Measurements from ENCODE around the gene YWHAB. TPM values are rescaled to one million over a fixed set of nuclear protein-coding genes. Genes with fewer than 3 reads are reported as not detected.

The YWHAB gene
- total RNA-seq, 1 experiment from 2014 or later = 377 TPM

DNA sequence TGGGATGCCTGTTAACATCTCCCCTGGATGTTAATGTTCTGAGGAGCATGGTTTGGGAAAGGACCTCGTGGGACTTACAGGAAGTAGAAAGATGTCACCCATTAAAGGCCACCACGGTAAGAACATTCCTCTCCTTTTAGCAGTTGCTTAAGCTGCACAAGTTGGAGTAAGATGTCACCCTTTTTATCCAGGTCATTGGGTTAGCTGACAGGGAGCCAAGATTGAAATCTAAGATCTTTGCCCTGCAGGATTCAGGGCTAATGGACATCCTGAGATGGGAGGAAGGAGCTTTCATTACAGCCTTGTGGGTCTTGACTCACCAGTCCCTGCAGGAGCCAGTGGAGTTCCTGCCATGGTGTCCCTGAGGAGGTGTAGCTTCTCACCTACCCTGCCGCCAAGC lies 46.4 kb downstream of the YWHAB start:
- H3K36me3 Mint-ChIP-seq (ENCODE audit: insufficient read depth, unreplicated experiment) = peaks cover 20% of the 10 kb centered on the region
- no peak overlapping the region for H3K4me3 Mint-ChIP-seq (ENCODE audit: low read depth, unreplicated experiment)
- CTCF ChIA-PET = interaction anchor here (0.5 to 0.6 kb wide), 2 partner anchors 22 to 27 kb away, joined by 4 to 6 read pairs; partner anchors contain the start of gene PABPC1L
- H3K27me3 Mint-ChIP-seq (ENCODE audit: unreplicated experiment) = no peaks in the 10 kb centered on the region
- H3K27ac Mint-ChIP-seq (ENCODE audit: unreplicated experiment) = no peak overlapping the region
- no peak for DNase-seq
- no peaks in the 10 kb centered on the region for H3K9me3 Mint-ChIP-seq (ENCODE audit: low read depth, unreplicated experiment)
- no TSS peak for BruUV-seq (replicated peaks)
- H3K4me1 Mint-ChIP-seq (ENCODE audit: low read depth, unreplicated experiment) = no peaks in the 10 kb centered on the region
- TF ChIP-seq, protein P1, sequence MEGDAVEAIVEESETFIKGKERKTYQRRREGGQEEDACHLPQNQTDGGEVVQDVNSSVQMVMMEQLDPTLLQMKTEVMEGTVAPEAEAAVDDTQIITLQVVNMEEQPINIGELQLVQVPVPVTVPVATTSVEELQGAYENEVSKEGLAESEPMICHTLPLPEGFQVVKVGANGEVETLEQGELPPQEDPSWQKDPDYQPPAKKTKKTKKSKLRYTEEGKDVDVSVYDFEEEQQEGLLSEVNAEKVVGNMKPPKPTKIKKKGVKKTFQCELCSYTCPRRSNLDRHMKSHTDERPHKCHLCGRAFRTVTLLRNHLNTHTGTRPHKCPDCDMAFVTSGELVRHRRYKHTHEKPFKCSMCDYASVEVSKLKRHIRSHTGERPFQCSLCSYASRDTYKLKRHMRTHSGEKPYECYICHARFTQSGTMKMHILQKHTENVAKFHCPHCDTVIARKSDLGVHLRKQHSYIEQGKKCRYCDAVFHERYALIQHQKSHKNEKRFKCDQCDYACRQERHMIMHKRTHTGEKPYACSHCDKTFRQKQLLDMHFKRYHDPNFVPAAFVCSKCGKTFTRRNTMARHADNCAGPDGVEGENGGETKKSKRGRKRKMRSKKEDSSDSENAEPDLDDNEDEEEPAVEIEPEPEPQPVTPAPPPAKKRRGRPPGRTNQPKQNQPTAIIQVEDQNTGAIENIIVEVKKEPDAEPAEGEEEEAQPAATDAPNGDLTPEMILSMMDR (IDR thresholded peaks at IDR 0.05; ENCODE audit: unreplicated experiment) = no peak
- intact Hi-C loops (cut with micrococcal nuclease; ENCODE audit: unreplicated experiment) = no loop called here

DNA sequence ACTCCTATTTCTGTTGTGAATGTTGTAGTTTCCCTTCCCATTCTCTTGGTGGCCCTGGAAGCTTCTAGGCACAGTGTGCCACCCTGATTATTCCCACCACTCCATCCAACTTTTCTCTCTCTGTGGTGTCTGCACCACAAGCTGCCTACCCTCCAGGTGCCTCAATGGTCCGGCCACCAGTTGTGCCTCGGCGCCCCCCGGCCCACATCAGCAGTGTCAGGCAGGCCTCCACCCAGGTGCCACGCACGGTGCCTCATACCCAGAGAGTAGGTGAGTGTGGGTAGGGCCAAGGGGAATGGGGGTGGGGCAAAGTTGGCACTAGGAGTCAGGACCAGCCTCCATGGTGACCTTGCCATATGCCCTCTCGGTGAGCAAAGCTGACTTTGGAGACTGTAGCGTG lies 47.4 kb downstream of the YWHAB start:
- TF ChIP-seq, protein P1 (IDR thresholded peaks at IDR 0.05; ENCODE audit: unreplicated experiment) = no peak
- H3K4me1 Mint-ChIP-seq (ENCODE audit: low read depth, unreplicated experiment) = no peaks in the 10 kb centered on the region
- H3K27ac Mint-ChIP-seq (ENCODE audit: unreplicated experiment) = no peak overlapping the region
- peaks cover 27% of the 10 kb centered on the region for H3K36me3 Mint-ChIP-seq (ENCODE audit: insufficient read depth, unreplicated experiment)
- H3K9me3 Mint-ChIP-seq (ENCODE audit: low read depth, unreplicated experiment) = no peaks in the 10 kb centered on the region
- CTCF ChIA-PET = no interaction called here
- intact Hi-C loops (cut with micrococcal nuclease; ENCODE audit: unreplicated experiment) = no loop called here
- DNase-seq = no peak
- no peak overlapping the region for H3K4me3 Mint-ChIP-seq (ENCODE audit: low read depth, unreplicated experiment)
- H3K27me3 Mint-ChIP-seq (ENCODE audit: unreplicated experiment) = no peaks in the 10 kb centered on the region
- no TSS peak for BruUV-seq (replicated peaks)

DNA sequence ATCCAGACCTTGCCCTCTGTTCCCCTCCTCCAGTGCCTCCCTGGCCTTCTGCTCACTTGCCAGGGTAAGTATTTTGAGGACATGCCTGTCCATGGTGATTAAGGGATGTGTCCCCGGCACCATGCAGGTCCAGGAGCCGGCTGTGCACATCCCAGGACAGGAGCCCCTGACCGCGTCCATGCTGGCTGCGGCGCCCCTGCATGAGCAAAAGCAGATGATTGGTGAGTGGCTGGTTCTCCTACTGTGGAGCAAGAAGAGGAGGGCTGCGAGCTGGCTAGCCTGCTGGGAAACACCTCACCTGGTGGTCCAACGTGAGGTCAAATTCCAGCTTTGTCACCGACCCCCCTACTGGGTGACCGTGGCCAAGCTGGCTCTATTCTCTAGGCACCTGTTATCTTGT lies 51.0 kb downstream of the YWHAB start:
- Mint-ChIP-seq H3K4me1 (ENCODE audit: low read depth, unreplicated experiment) (peaks cover 6% of the 10 kb centered on the region), H3K27ac (ENCODE audit: unreplicated experiment) (no peak overlapping the region), H3K36me3 (ENCODE audit: insufficient read depth, unreplicated experiment) (peaks cover 41% of the 10 kb centered on the region), H3K27me3 (ENCODE audit: unreplicated experiment) (no peaks in the 10 kb centered on the region), H3K4me3 (ENCODE audit: low read depth, unreplicated experiment) (no peak overlapping the region), H3K9me3 (ENCODE audit: low read depth, unreplicated experiment) (no peaks in the 10 kb centered on the region)
- no peak for DNase-seq
- intact Hi-C loops (cut with micrococcal nuclease; ENCODE audit: unreplicated experiment) = no loop called here
- CTCF ChIA-PET = interaction anchor here (0.6 kb wide), 1 partner anchor 142 kb away, joined by 5 read pairs; no protein-coding TSS in a partner anchor
- BruUV-seq (replicated peaks) = no TSS peak
- TF ChIP-seq, protein P1 (IDR thresholded peaks at IDR 0.05; ENCODE audit: unreplicated experiment) = no peak

DNA sequence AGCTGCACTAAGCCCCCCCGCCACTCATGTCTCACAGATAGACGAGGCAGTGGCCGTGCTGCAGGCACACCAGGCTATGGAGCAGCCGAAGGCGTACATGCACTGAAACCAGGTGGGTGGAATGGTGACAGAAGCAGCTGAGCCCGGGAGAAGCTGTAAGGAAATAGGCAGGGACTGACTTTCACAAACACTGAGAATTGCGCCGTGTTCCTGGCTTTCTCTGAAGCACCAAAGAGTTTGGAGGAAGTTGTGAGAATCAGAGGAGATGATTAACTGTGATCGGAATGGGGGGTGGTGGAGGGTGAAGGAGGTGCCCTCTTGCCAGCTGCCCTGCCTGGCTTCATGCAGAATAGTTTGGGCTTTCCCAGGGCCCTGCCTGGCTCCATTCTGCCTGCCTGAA lies 53.1 kb downstream of the YWHAB start:
- DNase-seq = no peak
- intact Hi-C loops (cut with micrococcal nuclease; ENCODE audit: unreplicated experiment) = no loop called here
- H3K4me3 Mint-ChIP-seq (ENCODE audit: low read depth, unreplicated experiment) = no peak overlapping the region
- peaks cover 56% of the 10 kb centered on the region for H3K36me3 Mint-ChIP-seq (ENCODE audit: insufficient read depth, unreplicated experiment)
- CTCF ChIA-PET = no interaction called here
- no peaks in the 10 kb centered on the region for H3K9me3 Mint-ChIP-seq (ENCODE audit: low read depth, unreplicated experiment)
- TF ChIP-seq, protein P1 (IDR thresholded peaks at IDR 0.05; ENCODE audit: unreplicated experiment) = no peak
- H3K27me3 Mint-ChIP-seq (ENCODE audit: unreplicated experiment) = no peaks in the 10 kb centered on the region
- BruUV-seq (replicated peaks) = no TSS peak
- peaks cover 6% of the 10 kb centered on the region for H3K4me1 Mint-ChIP-seq (ENCODE audit: low read depth, unreplicated experiment)
- no peak overlapping the region for H3K27ac Mint-ChIP-seq (ENCODE audit: unreplicated experiment)

Measured in Calu3 (cell line).